ENCODE measurements around the gene TFIP11.
A peak's percentile ranks its signal among the peaks of the same experiment; 100 is the strongest.

TFIP11 gene

DNA sequence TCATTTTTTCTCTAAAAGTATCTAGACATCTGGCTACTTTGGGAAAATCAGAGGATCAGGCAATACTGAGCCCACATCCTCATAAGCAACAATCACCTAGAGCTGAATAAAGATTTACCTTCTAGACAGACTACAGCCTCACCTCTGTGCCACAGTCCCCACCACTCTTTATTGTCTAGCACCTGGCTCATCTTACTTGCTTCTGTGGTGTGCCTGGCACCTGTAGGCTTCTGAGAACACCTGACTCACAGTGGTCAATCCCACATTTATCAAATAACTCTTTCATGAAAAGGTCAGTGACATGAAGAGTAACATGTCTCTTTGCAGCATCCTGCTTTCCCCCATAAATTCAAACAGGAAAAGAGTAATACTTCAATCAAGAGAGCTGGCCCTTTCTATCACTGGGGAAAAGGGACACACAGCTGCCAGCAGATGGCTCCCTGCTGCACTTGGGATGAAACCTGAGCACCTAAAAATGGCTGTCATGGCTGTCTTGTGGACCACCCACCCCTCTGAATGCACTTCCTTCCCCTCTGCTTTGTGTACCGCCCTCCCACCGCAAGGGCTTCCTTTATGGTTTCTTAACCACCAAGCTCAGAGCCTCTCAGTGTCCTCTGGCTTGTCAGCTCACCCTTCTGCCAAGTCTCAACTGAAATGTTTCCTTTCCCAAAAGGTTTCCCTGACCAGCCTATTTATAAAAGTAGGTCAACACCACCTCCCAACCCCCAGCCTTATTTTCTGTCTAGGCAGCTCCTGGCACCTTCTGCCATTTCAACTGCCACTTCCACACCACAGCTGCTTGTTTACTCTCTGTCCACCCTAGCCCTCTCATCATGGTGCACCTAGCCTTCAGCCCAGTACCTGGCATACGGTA is 9.3 kb downstream of the TFIP11 start:
- no peak for DNase-seq

DNA sequence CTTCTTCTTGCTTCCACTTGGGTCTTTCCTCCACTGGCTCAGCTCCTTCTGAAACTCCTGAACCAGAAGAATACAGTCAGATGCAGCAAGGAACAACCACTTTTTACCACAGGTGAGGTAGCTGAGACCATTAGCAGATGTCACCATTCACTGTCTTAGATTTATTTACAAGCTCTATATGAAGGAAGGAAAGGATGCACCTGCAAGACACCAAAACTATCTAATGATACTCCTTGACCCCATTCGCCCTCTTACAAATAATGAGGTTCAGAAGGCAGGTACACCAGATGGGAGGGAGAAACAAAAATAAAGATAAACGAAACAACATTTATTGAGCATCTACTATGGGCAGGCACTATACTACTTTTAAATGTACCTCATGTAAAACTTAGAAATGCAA is 10.3 kb downstream of the TFIP11 start:
- DNase-seq = no peak

DNA sequence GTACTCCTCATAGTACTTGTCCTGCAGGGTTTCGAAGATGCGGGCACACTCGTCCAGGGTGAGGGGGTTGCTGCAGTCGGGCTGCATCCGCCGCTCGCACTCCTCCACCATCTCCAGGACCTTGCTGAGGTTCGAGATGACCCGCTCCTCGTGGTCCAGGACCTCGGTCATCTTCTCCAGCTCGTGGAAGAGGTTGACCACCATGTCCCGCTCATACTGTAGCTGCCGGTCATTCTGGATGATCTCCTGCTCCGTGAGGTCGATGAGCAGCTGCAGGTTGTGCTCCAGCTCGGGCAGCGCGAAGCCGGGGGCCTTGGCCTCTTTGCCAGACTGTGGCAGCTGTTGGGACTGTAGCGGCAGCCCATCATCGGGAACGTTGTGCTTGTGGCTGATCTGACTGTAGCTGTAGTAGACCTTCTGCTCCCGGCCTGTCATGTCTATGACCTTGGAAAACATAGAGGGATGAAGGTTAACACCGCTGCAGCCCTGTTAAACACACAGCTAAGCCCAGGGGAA is 13.0 kb downstream of the TFIP11 start:
- no peak for DNase-seq

DNA sequence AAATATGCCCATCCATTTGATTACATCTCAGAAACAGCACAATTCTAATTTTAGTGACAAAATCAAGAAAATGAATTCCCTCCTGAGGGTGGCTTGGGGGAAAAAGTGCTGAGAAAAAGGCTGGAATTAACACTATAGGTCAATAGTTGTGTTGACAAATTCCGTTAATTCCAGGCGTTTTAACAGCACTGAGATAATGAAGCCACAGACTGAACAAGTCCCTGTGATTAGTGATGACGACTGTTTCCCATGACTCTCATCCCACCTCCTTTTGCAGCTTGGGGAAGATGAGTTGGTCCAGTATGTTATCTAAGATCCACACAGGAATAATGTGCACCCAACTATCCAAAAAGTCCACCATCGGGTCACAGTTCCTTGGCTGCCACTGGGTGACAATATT is 15.8 kb downstream of the TFIP11 start:
- DNase-seq = no peak

DNA sequence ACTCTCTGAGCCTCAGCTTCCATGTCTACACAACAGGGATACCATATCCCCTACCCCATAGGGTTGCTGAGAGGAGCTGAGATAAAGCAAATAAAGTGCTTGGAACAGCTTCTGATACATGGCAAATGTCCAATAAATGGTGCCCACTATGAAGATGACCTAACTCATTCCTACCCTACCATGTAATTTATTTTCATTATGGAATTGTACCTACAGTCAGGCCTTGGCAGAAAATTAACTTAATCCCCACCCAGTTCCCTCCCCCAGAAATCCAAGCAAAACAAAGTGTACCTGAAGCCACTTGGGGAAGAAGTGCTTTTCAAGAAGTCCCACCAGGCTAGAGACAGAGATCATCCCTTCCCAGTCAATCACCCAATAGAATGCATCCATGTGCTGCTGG is 17.8 kb downstream of the TFIP11 start:
- no peak for DNase-seq

DNA sequence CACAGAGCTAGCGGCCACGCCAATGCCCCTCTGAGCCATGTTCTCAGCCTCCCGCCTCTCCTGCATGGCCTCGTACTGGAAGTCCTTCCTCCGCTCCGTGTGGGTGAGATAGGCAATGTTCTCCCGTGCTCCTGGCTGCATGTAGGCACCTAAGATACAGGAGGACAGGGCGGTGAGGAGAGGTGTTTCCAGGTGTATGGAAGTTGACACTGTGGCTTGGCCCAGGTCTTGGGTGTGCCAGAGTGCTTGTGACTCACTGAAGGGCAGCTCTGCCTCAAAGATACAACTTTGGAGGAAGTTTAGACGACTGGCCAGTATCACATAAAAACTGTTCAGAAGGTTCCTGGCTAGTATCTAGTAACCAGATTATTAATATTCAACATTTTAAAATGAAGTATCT is 20.1 kb downstream of the TFIP11 start:
- DNase-seq = no peak

DNA sequence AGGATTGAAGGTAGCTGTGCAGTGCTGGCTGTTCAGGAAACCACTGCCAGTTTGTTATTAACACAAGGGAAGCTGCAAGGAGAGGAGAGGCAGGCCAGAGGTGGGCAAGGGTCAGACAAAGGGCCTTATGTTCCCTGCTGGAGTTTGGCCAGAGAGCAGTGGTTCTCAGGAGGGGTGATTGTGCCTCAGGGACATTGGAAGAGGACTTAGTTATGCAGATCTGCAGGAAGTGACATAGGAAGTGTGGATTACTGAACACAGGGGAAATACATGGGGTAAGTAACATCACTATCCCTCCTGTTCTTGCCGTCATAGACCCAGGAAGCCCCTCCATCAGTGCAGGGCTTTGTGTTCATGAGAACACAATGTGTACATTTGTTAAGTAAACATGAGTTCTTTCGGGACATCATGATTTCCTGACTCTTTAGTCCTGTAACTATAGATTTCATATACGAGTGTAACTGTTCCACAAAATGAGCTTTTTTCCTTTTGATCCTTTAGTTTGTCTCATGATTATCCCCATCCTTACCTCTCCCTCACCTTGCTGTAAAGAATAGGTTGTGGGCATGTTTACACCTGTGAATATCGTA is 22.7 kb downstream of the TFIP11 start:
- DNase-seq = no peak

DNA sequence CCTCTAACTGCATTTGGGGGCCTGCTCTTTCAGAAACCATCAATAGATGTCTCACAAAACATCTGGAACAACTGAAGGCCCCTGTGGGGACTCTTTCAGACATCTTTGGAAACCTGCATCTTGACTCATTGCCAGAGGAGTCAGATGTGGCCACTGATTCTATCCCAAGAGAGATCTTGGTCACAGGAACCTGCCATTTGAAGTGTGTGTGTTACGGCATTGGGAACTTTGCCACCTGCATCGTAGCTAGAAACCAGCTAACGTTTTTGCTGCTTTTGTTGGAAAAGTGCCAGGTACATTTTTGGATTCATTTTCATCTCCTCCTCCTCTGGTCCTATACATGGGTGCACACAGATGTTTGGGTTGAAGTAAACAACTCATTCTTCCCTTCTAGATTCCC is 24.3 kb downstream of the TFIP11 start:
- no peak for DNase-seq

DNA sequence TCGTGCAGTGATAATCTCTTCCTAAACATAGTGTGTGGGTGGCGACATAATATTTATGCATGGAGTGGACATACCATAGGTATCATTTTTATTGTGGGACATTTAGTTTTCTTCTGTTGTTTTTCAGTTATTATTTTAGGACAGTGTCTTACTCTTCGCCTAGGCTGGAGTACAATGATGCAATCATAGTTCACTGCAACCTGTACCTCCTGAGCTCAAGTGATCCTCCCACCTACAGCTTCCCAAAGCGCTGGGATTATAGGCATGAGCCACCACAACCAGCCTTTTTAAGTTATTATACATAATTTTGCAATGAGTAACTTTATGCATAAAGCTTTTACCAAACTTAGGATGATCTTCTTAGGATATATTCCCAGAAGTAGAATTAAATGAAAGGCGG is 25.9 kb downstream of the TFIP11 start:
- DNase-seq = no peak

DNA sequence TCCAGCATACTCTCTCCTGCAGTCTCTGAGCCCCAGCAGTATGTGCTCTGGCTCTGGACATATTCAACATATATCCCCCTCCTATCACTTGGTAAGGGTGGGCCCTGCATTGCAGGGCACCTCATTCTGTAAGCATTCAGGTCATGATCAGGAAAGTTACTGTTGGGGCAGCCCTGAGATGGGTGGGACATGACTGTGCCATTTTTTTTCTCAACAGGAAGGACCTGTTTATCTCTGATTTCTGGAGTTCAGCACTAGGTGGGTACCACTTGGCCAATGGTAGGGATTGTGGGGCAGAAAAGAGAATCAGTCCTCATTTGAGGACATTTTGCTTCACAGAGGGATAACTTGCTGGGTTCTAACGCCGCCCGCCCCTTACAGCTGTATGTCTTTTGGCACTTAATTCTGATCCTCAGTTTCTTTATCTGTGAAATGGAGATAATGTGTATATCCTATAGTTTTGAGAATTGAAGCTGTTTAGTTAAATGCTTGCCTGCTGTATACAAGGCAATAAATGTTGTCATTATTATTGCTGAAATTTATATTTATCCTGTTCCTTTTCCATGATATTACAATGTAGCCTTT is 26.4 kb downstream of the TFIP11 start:
- no peak for DNase-seq

DNA sequence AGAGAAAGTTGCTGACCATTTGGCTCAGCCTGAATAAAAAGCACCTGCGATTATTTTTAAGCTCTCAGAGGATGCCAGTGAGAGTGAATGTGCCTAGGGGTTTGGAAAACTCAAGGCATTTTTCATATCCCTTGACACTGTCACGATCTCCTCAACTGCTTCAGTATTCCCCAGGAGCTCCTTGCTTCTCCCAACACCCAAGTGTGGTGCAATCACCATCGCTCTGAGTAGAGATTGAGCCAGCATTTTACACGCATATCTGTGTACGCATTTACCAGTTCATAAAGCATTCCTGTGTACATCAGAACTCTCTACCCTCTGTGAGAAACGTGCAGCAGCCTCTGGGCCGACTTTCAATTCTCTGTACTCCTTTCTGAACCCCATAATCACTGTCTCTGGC is 27.3 kb downstream of the TFIP11 start:
- DNase-seq = no peak

DNA sequence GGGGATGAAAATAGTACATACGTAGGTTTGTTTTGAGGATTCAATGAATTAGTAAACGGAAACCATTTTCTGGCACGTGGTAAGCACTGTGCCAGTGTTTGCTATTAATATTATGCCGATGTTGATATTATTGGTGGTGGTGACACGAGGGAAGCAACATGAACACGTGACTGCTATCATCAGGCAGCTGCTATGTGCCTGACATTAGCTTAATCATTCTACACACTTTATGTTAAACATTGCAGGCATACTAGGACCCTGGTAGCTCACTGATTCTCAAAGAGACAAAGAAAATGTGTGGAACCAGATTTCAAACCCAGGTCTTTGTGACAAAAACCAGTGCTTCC is 27.9 kb downstream of the TFIP11 start:
- DNase-seq = no peak

DNA sequence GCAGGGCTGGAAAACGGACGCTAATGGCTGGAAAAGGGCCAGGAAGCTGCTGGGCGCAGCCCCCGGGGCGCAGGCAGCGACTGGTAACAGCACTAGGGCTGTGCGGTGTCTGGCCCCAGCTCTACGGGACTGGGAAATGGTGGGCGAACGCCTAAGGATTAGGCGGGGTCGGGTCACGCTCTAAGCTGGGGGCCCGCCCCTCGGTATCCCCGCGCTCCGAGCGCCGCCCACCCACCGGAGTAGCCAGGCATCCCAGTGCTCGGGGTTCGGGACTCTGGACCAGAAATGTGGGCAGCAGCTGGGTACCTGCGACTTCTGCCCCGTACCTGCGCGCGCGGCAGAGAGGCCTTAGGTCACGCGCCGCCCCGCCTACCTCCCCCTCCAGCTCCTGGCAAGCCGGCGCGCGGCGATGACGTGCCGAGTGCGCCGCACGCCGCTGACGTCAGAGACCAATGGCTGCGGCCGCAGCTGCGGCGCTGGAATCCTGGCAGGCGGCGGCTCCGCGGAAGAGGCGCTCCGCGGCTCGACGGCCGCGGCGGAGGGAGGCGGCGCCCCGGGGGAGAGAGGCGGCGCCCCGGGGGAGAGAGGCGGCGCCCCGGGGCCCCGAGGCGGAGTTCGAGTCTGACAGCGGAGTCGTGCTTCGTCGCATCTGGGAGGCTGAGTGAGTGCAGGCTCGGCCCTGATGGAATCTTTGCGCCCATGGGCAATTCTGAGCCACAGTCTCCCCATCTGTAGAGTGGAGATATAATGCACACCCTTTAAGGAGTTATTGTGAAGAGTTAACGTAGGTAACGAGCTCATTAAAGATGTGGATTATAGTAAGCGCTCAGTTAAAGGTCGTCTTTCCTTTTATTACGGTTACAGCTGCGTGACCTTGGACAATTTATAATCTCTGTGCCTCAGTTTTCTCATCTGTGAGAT is 28.6 kb downstream of the TFIP11 start, which contains the start of the genes HPS4 and SRRD:
Gene HPS4, minus strand, starts transcription at position 345 of the 921 bp plus-strand sequence. CDS start 2,021 bp downstream, outside the sequence.
Gene SRRD, plus strand, starts transcription at position 439 of the 921 bp plus-strand sequence. Its CDS starts 14 bp downstream, at position 453.
- DNase-seq = peak; percentile 82

DNA sequence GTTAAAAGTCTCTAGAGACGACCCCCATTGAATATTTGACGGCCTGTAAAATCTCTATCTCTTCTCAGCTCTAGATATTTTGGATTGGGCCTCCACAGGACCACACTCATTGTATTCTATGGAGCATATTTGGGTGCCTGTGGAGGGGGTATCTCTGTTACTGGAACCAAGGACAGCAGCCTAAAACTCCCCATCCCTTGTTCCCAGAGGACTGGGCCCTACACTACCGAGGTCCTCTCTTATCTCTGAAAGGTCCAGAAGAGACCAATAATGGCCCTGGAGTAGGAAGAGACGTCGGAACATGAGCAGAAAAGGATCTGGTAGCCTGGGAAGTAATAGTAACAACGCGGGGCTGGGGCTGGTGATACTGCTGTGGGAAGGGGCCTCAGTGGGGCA is 29.2 kb downstream of the TFIP11 start:
- no peak for DNase-seq

DNA sequence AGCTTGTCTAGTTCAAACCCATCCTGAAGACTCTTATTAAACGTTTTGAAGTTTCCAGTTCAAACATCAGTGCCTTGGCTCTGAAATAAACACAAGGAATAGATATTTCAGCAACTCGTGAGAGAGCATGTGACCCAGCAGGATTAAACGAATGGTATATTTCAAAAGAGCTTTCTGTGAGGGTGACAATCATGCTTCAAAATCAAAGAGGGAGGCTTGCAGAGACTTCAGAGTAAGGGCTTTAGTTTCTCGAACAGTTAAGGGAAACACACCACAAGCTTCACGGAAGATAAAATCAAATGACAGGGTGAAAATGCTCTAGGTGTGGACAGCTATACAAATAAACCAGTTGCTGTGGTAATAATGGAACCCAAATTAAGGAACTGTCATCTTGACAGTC is 30.1 kb downstream of the TFIP11 start:
- DNase-seq = no peak

DNA sequence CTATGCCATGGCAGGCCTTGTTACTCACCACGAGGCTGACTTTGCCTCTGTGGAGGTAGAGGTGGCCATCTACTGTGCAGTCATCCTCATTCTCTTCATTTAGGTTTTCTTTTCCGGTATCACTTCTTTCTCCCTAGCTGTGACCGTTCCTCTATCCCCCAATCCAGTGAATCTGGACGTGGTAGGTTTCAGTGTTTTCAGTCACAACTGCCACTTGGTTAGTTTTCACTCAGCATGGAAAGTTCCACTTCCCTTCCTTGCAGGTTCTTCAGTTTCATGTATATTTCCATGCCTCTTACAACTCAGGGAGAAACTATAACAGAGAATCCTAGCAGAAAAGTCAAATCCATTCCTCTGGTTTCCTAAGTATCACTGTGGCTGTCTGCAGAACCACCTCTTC is 30.6 kb downstream of the TFIP11 start:
- no peak for DNase-seq

DNA sequence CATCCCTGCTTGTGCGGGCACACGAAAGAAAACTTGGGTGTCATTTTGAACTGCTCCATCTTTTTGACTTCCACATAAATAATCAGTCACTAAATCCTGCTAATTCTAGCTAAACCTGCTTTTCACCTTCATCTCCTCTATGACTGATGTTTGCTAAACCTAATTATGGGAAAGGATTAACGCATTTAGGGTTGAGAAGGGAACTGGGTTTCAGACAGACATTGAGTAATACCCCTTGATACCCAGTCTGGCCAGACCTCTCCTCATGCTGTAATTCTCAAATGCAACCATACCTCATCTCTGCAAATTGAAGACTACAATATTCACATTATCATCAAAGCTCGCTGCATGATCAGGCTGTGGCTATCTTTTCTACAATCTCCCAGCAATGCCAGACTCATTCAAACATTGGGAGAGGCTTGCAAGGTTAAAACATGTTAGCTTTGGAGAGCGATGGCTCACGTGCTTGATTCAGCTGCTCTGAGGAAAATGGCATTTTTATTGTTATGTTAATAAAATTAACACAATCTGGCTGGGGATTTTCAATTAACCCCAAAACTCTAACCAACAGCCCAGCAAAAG is 31.1 kb downstream of the TFIP11 start:
- DNase-seq = no peak

DNA sequence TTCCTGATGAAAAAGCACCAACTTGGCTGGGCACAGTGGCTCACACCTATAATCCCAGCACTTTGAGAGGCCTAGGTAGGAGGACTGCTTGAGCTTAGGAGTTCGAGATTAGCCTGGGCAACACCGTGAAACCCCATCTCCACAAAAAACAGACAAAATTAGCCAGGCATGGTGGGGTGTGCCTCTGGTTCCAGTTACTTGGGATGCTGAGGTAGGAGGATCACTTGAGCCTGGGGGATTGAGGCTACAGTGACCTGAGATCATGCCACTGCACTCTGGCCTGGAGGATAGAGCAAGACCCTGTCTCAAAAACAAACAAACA is 31.7 kb downstream of the TFIP11 start:
- no peak for DNase-seq

DNA sequence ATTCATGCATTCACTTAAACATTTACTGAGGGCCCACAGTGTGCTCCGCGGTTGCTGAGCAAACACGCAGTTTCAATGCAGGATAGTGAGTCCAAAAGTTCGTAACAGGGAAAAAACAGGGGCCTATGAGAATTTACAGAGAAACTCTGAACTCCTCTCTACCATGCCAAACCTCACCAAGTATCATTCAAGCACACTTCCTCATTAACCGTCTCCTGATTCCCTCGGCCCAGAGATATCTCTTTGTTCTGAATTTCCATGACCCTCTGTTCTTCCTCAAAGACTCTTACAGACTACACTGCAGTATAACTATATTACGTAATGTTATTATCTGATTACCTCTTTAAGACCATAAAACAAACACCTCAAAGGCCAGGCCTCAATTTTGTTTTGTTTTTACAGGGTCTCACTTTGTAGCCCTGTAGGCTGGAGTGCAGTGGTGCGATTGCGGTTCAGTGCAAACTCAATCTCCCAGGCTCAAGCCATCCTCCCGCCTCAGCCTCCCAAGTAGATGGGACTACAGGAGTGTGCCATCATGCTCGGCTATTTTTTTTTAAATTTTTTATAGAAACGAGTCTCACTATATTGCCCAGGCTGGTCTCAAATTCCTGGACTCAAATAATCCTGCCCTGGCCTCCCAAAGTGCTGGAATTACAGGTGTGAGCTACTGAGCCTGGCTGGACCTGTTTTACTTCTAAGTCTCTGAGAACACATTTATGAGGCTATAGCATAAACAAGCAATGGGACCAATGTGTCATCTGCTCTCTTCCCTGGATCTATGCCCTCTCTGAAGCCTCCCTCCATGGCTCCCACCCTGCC is 32.3 kb downstream of the TFIP11 start:
- no peak for DNase-seq

DNA sequence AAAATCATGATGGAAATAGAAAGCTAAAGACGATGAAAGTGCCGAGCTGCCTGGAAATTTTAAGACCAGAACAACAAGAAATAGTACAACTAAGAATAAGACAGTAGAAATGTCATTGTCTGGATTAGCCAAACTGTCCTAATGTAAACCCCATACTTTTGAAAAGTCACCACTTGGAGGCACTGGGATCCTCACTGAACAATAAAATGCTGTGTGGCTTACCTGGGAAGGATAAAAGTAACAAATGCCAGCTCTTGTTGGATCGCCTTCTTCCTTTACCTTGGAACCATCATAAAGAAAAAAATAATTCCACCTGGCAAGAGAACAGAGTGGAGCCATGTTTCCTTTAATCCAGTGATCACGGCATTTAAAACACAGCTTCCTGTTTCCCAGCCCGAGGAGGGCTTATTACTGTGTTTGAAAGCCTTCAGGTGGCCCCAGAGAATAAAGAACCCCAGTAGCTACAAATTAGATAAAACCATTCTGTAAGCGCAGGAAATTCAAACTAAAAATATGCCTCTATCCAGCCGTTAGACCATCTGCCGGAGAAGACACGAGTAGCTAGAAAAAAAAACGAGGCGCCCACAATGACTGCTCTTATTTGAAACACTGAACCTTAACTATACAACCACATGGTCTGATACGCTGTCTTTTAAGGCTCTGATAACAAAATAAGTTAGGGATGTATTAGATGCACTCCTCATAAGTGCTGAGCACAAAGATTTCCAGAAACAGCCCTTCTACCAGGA is 33.1 kb downstream of the TFIP11 start:
- no peak for DNase-seq

DNA sequence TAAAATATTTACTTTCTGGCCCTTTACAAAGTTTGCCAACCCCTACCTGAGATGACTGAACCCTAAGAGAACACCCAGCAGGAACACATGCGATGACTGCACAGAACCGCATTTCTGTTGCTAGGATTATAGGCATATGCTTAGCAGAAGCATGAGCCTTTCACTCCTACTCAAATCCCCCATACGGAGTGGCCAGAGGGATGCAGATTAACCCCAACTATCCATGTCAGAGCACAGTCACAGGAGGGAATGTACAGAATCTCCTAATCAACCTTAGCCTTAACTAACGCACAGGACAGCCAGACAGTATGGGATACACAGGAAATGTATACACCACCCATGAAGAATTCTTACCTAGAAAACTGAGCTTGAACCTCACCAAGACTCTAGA is 34.9 kb downstream of the TFIP11 start:
- no peak for DNase-seq

Data from NCI-H510A (cell line).